Sigmoid colon (tissue), 7 donors: ENCODE results near the gene ATP4B. TPM values are rescaled to one million over a fixed set of nuclear protein-coding genes. Genes with fewer than 3 reads are reported as not detected.

ENCODE experiments used
- DNase-seq: peaks from one replicate; pipeline ENCODE4 v3.0.0-alpha.2; 2019
- H3K27ac ChIP-seq, 4 donors: fragments of 200-600 bp; sonication (generic); one replicate each; pipeline ENCODE4 v1.5.1; 2016 to 2019; ENCODE audit warnings: mild to moderate bottlenecking in 1 of 4
- H3K27me3 ChIP-seq, 3 donors: fragments of 200-600 bp; sonication (generic); one replicate each; pipeline ENCODE4 v1.5.1; 2019; ENCODE audit warnings: mild to moderate bottlenecking in 1 of 3
- H3K36me3 ChIP-seq, 4 donors: fragments of 200-600 bp; sonication (generic); one replicate each; pipeline ENCODE4 v1.5.1; 2016 to 2019
- H3K4me1 ChIP-seq, 4 donors: fragments of 200-600 bp; sonication (generic); one replicate each; pipeline ENCODE4 v1.5.1; 2017 to 2019
- H3K4me3 ChIP-seq, 4 donors: fragments of 200-600 bp; sonication (generic); one replicate each; pipeline ENCODE4 v1.5.1; 2017 to 2019; ENCODE audit warnings: mild to moderate bottlenecking in 2 of 4, moderate library complexity in 1 of 4
- H3K9me3 ChIP-seq, 4 donors: fragments of 200-600 bp in 3 of 4; sonication (generic) in 3 of 4; one replicate each; pipeline versions ENCODE4 v1.5.1 to v1.6.1; 2013 to 2019
- CTCF ChIP-seq, 4 experiments: fragments of 450-650 bp in 3 of 4; fragments of 200-600 bp in 1 of 4; IDR thresholded peaks; one replicate each; pipeline ENCODE4 v1.5.1; 2016 to 2019; ENCODE audit warnings: antibody characterized with exemption in 4 of 4, mild to moderate bottlenecking in 3 of 4, moderate library complexity in 2 of 4
- EP300 ChIP-seq, 4 donors: sonication (generic); formaldehyde crosslinking; IDR thresholded peaks; one replicate each; pipeline ENCODE4 v1.6.1; 2017; ENCODE audit warnings: antibody characterized with exemption in 4 of 4
- POLR2A ChIP-seq, 2 donors: fragments of 450-650 bp; IDR thresholded peaks; one replicate each; pipeline ENCODE4 v1.6.1; 2016; ENCODE audit warnings: antibody characterized with exemption in 2 of 2, mild to moderate bottlenecking in 2 of 2, moderate library complexity in 2 of 2
- POLR2AphosphoS5 ChIP-seq, 4 donors: sonication (generic); formaldehyde crosslinking; IDR thresholded peaks; one replicate each; pipeline ENCODE4 v1.6.1; 2017; ENCODE audit warnings: antibody characterized with exemption in 4 of 4
- WGBS, 2 donors: extraction: QIAGEN DNeasy Blood & Tissue Kit; methylation state at CpG; one replicate each; pipeline ENCODE4 v1.1.7; 2013; 5-methylcytosine and 5-hydroxymethylcytosine counted together
- intact Hi-C: fragments of 100-400 bp; cut with DNase I; formaldehyde crosslinking; loops from one replicate; pipeline ENCODE4 v1.15.1; 2023
- polyA plus RNA-seq, 3 donors: library from polyadenylated mRNA; stranded (reverse); fragments of 200-250 nt; gene quantifications; one replicate each; pipeline ENCODE4 v1.2.3, GENCODE V29; 2013
- total RNA-seq, 4 donors: library from RNA; depleted of rRNA; stranded (reverse); fragments of >200 nt; gene quantifications; one replicate each; pipeline ENCODE4 v1.1.0, GENCODE V29; 2016
- donor health status: healthy with polysubstance abuse.
- donor health status: Bipolar disorder and iron deficiency.
- donor health status: healthy.

Gene ATP4B
- total RNA-seq (not detected), polyA plus RNA-seq (not detected)

GRCh38 chr13:113657851-113658741, at the start of gene ATP4B:
Gene ATP4B (minus strand): TSS chr13:113658198. CDS start chr13:113658144, 54 bp downstream.
- peaks cover 0 to 6% (median 2%) of the 10 kb centered on the region in 4 donors for H3K9me3 ChIP-seq
- intact Hi-C loops: no loop called here
- 83 to 88% methylated on average over 47 of the region's 47 CpGs for WGBS, 2 donors
- H3K4me1 ChIP-seq: no peaks in the 10 kb centered on the region
- no peaks in the 10 kb centered on the region for H3K27me3 ChIP-seq
- H3K36me3 ChIP-seq: no peaks in the 10 kb centered on the region
- DNase-seq: peak; percentile 40
- no peak within 1 kb of the TSS for H3K4me3 ChIP-seq
- no peak within 1 kb of the TSS for H3K27ac ChIP-seq
- TF ChIP-seq POLR2A (IDR thresholded peaks at IDR 0.05) (no peak), POLR2AphosphoS5 (IDR thresholded peaks at IDR 0.05) (no peak), CTCF (IDR thresholded peaks at IDR 0.05) (no peak), EP300 (IDR thresholded peaks at IDR 0.05) (no peak)

GRCh38 chr13:113672002-113672651, 14.1 kb upstream of the ATP4B start:
- Histone ChIP-seq H3K4me1 (no peaks in the 10 kb centered on the region), H3K27ac (no peak overlapping the region), H3K9me3 (no peaks in the 10 kb centered on the region), H3K4me3 (no peak overlapping the region), H3K27me3 (no peaks in the 10 kb centered on the region), H3K36me3 (no peaks in the 10 kb centered on the region)
- TF ChIP-seq EP300 (IDR thresholded peaks at IDR 0.05): no peak
- DNase-seq: no peak
- intact Hi-C loops: no loop called here
- WGBS, 2 donors: 89% methylated on average over 18 of the region's 18 CpGs

GRCh38 chr13:113671066-113672001, 13.3 kb upstream of the ATP4B start:
- H3K27ac ChIP-seq: no peak overlapping the region
- no peaks in the 10 kb centered on the region for H3K27me3 ChIP-seq
- H3K4me1 ChIP-seq: no peaks in the 10 kb centered on the region
- TF ChIP-seq CTCF (IDR thresholded peaks at IDR 0.05): no peak
- H3K9me3 ChIP-seq: no peaks in the 10 kb centered on the region
- DNase-seq: peak; percentile 62
- intact Hi-C loops: no loop called here
- H3K36me3 ChIP-seq: no peaks in the 10 kb centered on the region
- no peak overlapping the region for H3K4me3 ChIP-seq
- WGBS, 2 donors: 93 to 94% methylated on average over 54 of the region's 54 CpGs

- H3K4me3 ChIP-seq: no peak overlapping the region
- no peak for TF ChIP-seq CTCF (IDR thresholded peaks at IDR 0.05)
- TF ChIP-seq POLR2A (IDR thresholded peaks at IDR 0.05): no peak
- no peak for TF ChIP-seq POLR2AphosphoS5 (IDR thresholded peaks at IDR 0.05)
- no peak for TF ChIP-seq EP300 (IDR thresholded peaks at IDR 0.05)
- peaks cover 0 to 2% (median 0%) of the 10 kb centered on the region in 3 donors for H3K27me3 ChIP-seq
- 94% methylated on average over 19 of the region's 19 CpGs for WGBS, 2 donors
- no peaks in the 10 kb centered on the region for H3K4me1 ChIP-seq
- H3K9me3 ChIP-seq: no peaks in the 10 kb centered on the region
- DNase-seq: peak; percentile 36
- no peaks in the 10 kb centered on the region for H3K36me3 ChIP-seq
- intact Hi-C loops: no loop called here
- H3K27ac ChIP-seq: no peak overlapping the region
These were observed 12.5 kb upstream of the ATP4B start for GRCh38 chr13:113670541-113670940.
